Stomach (tissue), 4 donors: ENCODE measurements around the gene BANF2.

Experiments used
- CTCF ChIP-seq, 7 experiments: fragments of 450-650 bp in 4 of 7; fragments of 200-600 bp in 3 of 7; sonication (generic) in 3 of 7; IDR thresholded peaks; one replicate each; pipeline ENCODE4 v1.5.1; 2016 to 2019; ENCODE audit warnings: antibody characterized with exemption in 7 of 7, control low read depth in 2 of 7, mild to moderate bottlenecking in 1 of 7
- EP300 ChIP-seq: sonication (generic); formaldehyde crosslinking; IDR thresholded peaks from one replicate; pipeline ENCODE4 v1.6.1; 2017; ENCODE audit warnings: antibody characterized with exemption
- POLR2A ChIP-seq, 4 donors: fragments of 450-650 bp; IDR thresholded peaks; one replicate each; pipeline ENCODE4 v1.6.1; 2016; ENCODE audit warnings: antibody characterized with exemption in 4 of 4, control low read depth in 2 of 4, mild to moderate bottlenecking in 1 of 4, moderate library complexity in 1 of 4
- POLR2AphosphoS5 ChIP-seq, 3 donors: sonication (generic); formaldehyde crosslinking; IDR thresholded peaks; one replicate each; pipeline ENCODE4 v1.6.1; 2016; ENCODE audit warnings: antibody characterized with exemption in 3 of 3

GRCh38 chr20:17671011-17671410, 28.8 kb upstream of the BANF2 start:
- TF ChIP-seq POLR2AphosphoS5 (IDR thresholded peaks at IDR 0.05): no peak
- TF ChIP-seq CTCF (IDR thresholded peaks at IDR 0.05): no peak
- no peak for TF ChIP-seq EP300
- TF ChIP-seq POLR2A (IDR thresholded peaks at IDR 0.05): no peak
